SK-N-MC (cell line): Measurements from ENCODE around the gene XDH.

ENCODE experiments used
- EZH2 ChIP-seq: fragments of 200-600 bp; sonication (generic); IDR thresholded peaks from one replicate; pipeline ENCODE4 v1.6.1; 2017; ENCODE audit warnings: antibody characterized with exemption
- POLR2AphosphoS5 ChIP-seq: IDR thresholded peaks from 2 replicates; pipeline ENCODE4 v1.6.1; 2012; ENCODE audit warnings: mild to moderate bottlenecking, low read depth, low read length, borderline replicate concordance

DNA sequence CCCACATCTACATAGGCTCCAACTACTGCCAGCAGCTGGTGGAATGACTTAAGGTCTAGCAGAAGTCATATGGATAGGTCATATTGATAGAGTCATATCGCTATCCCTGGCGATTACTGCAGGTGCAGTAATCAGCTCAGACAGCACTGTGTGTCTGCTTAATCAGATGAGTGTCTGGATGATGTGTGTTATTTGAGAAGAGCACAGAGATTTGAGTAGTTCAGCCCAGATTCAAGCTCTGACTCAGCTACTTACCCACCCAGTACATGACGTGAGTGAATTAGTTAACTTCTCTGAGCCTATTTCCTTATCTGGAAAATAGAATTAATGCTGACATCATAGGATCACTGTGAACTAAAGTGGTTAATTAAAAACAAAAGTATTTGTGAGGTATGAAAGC lies 101.6 kb downstream of the XDH start:
- TF ChIP-seq EZH2 (no peak), POLR2AphosphoS5 (no peak)
